Neural cell (in vitro differentiated cells): ENCODE results near the gene VTI1B. TPM values are rescaled to one million over a fixed set of nuclear protein-coding genes. Genes with fewer than 3 reads are reported as not detected.

Source experiments
- H2AFZ ChIP-seq: fragments of 200-600, 300-800 bp; sonication (generic), shearing (Covaris generic); 2 replicates; pipeline ENCODE4 v1.6.0; 2014; ENCODE audit warnings: low read depth, mild to moderate bottlenecking, antibody characterized with exemption, low read length, moderate library complexity
- H3F3A ChIP-seq: fragments of 200-600 bp; shearing (Covaris generic); 2 replicates; pipeline ENCODE4 v1.6.1; 2016; ENCODE audit warnings: mild to moderate bottlenecking, moderate library complexity, mixed read lengths, antibody characterized with exemption, low read length; ENCODE audit not compliant: insufficient read depth, poor library complexity, severe bottlenecking
- H3K27ac ChIP-seq: fragments of 200-600, 300-800 bp; sonication (generic), shearing (Covaris generic); 2 replicates; pipeline ENCODE4 v1.5.1; 2014; ENCODE audit warnings: mild to moderate bottlenecking, low read length, moderate library complexity
- H3K27me3 ChIP-seq: fragments of 300-800, 200-600 bp; sonication (generic), shearing (Covaris generic); 2 replicates; pipeline ENCODE4 v1.6.0; 2014; ENCODE audit warnings: mild to moderate bottlenecking, low read depth, low read length, moderate library complexity; ENCODE audit not compliant: insufficient read depth
- H3K36me3 ChIP-seq: fragments of 300-800, 200-600 bp; sonication (generic), shearing (Covaris generic); 2 replicates; pipeline ENCODE4 v1.5.1; 2014; ENCODE audit warnings: mild to moderate bottlenecking, antibody characterized with exemption, low read length, moderate library complexity; ENCODE audit not compliant: insufficient read depth
- H3K4me2 ChIP-seq: fragments of 300-800, 200-600 bp; sonication (generic), shearing (Covaris generic); 2 replicates; pipeline ENCODE4 v1.6.0; 2014; ENCODE audit warnings: mild to moderate bottlenecking, low read length
- H3K4me3 ChIP-seq: fragments of 300-800, 200-600 bp; sonication (generic), shearing (Covaris generic); 2 replicates; pipeline ENCODE4 v1.5.1; 2014; ENCODE audit warnings: mild to moderate bottlenecking, low read length, moderate library complexity
- H3K79me2 ChIP-seq: fragments of 200-600 bp; shearing (Covaris generic); replicated peaks from 2 replicates; pipeline ENCODE4 v1.6.0; 2014; ENCODE audit warnings: mild to moderate bottlenecking, low read length, moderate library complexity; ENCODE audit not compliant: insufficient read depth
- H3K9ac ChIP-seq: fragments of 300-800, 200-600 bp; sonication (generic), shearing (Covaris generic); 2 replicates; pipeline ENCODE4 v1.6.1; 2016; ENCODE audit warnings: mild to moderate bottlenecking, low read length, mixed read lengths
- H3K9me2 ChIP-seq: fragments of 200-600 bp; shearing (Covaris generic); 2 replicates; pipeline ENCODE4 v1.6.1; 2016; ENCODE audit warnings: mild to moderate bottlenecking, low read length, mixed read lengths; ENCODE audit not compliant: insufficient read depth
- H3K9me3 ChIP-seq: fragments of 200-600, 300-800 bp; sonication (generic), shearing (Covaris generic); 2 replicates; pipeline ENCODE4 v1.6.1; 2016; ENCODE audit warnings: mild to moderate bottlenecking, mixed run types, low read length, moderate library complexity, mixed read lengths
- H4K20me1 ChIP-seq: fragments of 200-600 bp; shearing (Covaris generic); 2 replicates; pipeline ENCODE4 v1.6.1; 2016; ENCODE audit warnings: mild to moderate bottlenecking, mixed run types; ENCODE audit not compliant: insufficient read depth
- CTCF ChIP-seq: fragments of 450-650 bp; IDR thresholded peaks from 2 replicates; pipeline ENCODE4 v1.5.1; 2014; ENCODE audit warnings: antibody characterized with exemption, mild to moderate bottlenecking, moderate library complexity; ENCODE audit not compliant: poor library complexity, severe bottlenecking
- EP300 ChIP-seq: fragments of 450-650 bp; conservative IDR thresholded peaks from 2 replicates; pipeline ENCODE4 v1.6.1; 2014; ENCODE audit warnings: antibody characterized with exemption, mild to moderate bottlenecking, moderate library complexity; ENCODE audit not compliant: poor library complexity, severe bottlenecking
- EZH2 ChIP-seq: fragments of 200-600, 300-800 bp; shearing (Covaris generic), sonication (generic); IDR thresholded peaks from 2 replicates; pipeline ENCODE4 v1.6.1; 2014; ENCODE audit warnings: antibody characterized with exemption, low read length, borderline replicate concordance, mild to moderate bottlenecking; ENCODE audit not compliant: insufficient read depth, poor library complexity, severe bottlenecking
- MXI1 ChIP-seq: fragments of 450-650 bp; conservative IDR thresholded peaks from 2 replicates; pipeline ENCODE4 v1.6.1; 2014; ENCODE audit warnings: antibody characterized with exemption, mild to moderate bottlenecking; ENCODE audit not compliant: poor library complexity, severe bottlenecking
- POLR2AphosphoS5 ChIP-seq: IDR thresholded peaks from 2 replicates; pipeline ENCODE4 v1.6.1; 2012
- RAD21 ChIP-seq: fragments of 450-650 bp; conservative IDR thresholded peaks from 2 replicates; pipeline ENCODE4 v1.6.1; 2014; ENCODE audit warnings: antibody characterized with exemption, mild to moderate bottlenecking, moderate library complexity
- REST ChIP-seq: IDR thresholded peaks from 2 replicates; pipeline ENCODE4 v1.6.1; 2012; ENCODE audit warnings: borderline replicate concordance
- SMC3 ChIP-seq: fragments of 450-650 bp; conservative IDR thresholded peaks from 2 replicates; pipeline ENCODE4 v1.6.1; 2014; ENCODE audit warnings: antibody characterized with exemption, mild to moderate bottlenecking, moderate library complexity; ENCODE audit not compliant: poor library complexity
- TAF1 ChIP-seq: IDR thresholded peaks from 2 replicates; pipeline ENCODE4 v1.6.1; 2012; ENCODE audit warnings: low read depth
- polyA plus RNA-seq: library from polyadenylated mRNA; depleted of rRNA; stranded (reverse); fragments of >200 nt; gene quantifications from 2 replicates; pipeline ENCODE4 v1.2.3, GENCODE V29; 2014

The VTI1B gene
- polyA plus RNA-seq, 1 donor from 2014 or later: 78.6 TPM

- Histone ChIP-seq H3K4me2 (no peak overlapping the region), H3K27me3 (no peaks in the 10 kb centered on the region), H3K9ac (no peak overlapping the region), H2AFZ (no peak overlapping the region), H3F3A (no peaks in the 10 kb centered on the region), H3K36me3 (peaks cover 19% of the 10 kb centered on the region), H3K27ac (no peak overlapping the region), H4K20me1 (no peaks in the 10 kb centered on the region), H3K9me2 (no peaks in the 10 kb centered on the region), H3K79me2 (no peaks in the 10 kb centered on the region), H3K9me3 (no peaks in the 10 kb centered on the region), H3K4me3 (no peak overlapping the region)
- no peak for TF ChIP-seq MXI1
- TF ChIP-seq CTCF: no peak
These were observed 22.2 kb downstream of the VTI1B start for GRCh38 chr14:67652189-67652588.

GRCh38 chr14:67650694-67651093 lies 23.7 kb downstream of the VTI1B start:
- Histone ChIP-seq H3K27ac (no peak overlapping the region), H3K79me2 (no peaks in the 10 kb centered on the region), H3K4me2 (no peak overlapping the region), H3K27me3 (no peaks in the 10 kb centered on the region), H3K9me2 (no peaks in the 10 kb centered on the region), H3K9ac (no peak overlapping the region), H3K9me3 (no peaks in the 10 kb centered on the region), H3K36me3 (peaks cover 22% of the 10 kb centered on the region), H4K20me1 (no peaks in the 10 kb centered on the region), H3K4me3 (no peak overlapping the region), H3F3A (no peaks in the 10 kb centered on the region), H2AFZ (no peak overlapping the region)
- no peak for TF ChIP-seq EZH2
- no peak for TF ChIP-seq CTCF
- no peak for TF ChIP-seq SMC3
- no peak for TF ChIP-seq REST
- no peak for TF ChIP-seq RAD21
- no peak for TF ChIP-seq MXI1
- TF ChIP-seq POLR2AphosphoS5: no peak
- TF ChIP-seq EP300: no peak
- no peak for TF ChIP-seq TAF1
